Measurements from ENCODE around the gene CLDN9.

The CLDN9 gene

DNA sequence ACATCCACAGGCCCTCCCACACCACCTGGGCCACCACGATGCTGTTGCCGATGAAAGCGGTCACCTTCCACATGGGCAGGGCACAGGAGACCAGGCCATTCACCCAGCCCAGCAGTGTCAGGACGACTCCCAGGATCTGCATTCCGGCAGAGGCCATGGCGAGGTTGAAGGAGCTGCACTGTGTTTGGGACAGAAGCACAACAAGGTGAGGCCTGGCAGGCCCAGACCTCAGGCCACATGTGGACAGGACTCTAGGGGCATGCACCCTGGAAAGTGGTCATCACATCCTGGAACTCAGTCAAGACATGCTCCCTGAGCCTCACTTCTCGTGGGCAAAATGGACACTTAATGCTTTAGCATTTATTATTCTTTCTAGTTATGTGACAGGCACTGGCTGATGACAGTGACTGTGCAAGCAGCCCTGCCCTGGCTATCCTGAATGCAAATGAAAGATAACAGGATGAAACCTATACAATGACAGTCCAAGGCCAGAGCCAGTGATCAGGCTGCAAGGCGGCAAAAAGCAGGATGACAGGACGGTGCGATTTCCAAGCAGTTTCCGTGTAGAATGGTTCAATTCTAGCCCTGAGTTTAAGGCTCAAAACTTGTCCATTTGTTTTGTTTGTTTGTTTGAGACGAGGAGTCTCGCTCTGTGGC is 3.3 kb downstream of the CLDN9 start:
- Mint-ChIP-seq H3K4me1 (ENCODE audit: low read depth) (peaks cover 11% of the 10 kb centered on the region), H3K9me3 (no peaks in the 10 kb centered on the region), H3K4me3 (no peak overlapping the region), H3K27me3 (ENCODE audit: low read depth) (peaks cover 24% of the 10 kb centered on the region), H3K36me3 (ENCODE audit: low read depth) (no peaks in the 10 kb centered on the region), H3K27ac (no peak overlapping the region)

DNA sequence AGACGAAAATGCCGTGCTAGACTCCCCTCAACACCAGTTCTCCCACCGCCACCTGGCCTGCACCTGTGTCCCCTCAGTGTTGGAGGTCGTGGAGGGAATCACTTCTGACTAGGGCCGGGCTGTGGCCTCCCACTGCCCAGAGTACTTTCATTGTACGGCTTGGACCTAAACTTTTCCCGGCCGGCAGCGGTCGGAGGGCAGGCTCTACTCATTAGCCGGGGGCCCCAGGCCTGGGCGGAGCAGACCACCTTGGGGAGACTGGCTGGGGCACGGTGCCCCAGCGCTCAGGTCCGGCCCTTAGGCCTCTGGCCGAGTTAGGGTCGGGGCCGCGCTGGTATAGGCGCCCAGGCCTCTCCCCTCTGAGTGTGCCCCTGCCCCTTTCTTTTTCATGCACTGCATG is 4.6 kb downstream of the CLDN9 start:
- Mint-ChIP-seq H3K27ac (no peak overlapping the region), H3K9me3 (no peaks in the 10 kb centered on the region), H3K4me1 (ENCODE audit: low read depth) (peaks cover 24% of the 10 kb centered on the region), H3K36me3 (ENCODE audit: low read depth) (no peaks in the 10 kb centered on the region), H3K27me3 (ENCODE audit: low read depth) (peaks cover 20% of the 10 kb centered on the region), H3K4me3 (no peak overlapping the region)

DNA sequence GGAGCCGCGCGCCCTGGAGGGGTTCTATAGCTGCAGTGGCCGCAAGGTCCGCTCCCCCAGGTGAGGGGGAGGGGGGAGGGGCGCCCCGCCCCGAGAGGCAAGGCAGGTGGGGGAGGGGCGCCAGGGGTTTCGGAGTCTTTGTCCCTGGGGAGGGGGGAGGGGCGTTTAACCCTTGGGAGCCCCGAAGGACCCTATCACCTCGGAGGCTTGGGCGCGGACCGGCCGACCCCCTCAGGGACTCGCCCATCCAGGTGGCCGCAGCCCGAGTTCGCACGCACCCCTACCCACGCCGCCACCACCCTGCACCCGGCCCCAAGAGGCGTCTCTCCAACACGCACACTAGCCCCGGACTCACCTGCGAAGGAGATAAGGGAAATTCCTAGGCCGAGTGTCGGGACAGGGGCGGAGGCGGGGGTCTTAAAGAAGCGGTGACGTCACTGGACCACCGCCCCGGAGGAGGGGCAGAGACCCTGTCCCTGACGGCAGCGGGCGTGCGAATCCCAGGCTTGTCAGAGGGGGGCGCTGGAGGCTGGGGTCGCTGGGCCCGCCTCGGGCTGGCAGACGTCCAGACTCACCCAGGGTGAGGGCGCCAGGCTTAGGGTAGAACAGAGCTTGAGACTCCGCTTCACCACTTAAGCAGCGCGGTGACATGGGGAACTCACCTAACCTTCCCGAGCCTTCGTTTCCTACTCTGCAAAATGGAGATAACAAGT is 5.2 kb downstream of the CLDN9 start, which contains the start of gene CLDN6:
CLDN6 (minus strand) TSS at position 390 of the 713 bp plus-strand sequence. CDS start 2,162 bp downstream, outside the sequence.
- H3K4me3 Mint-ChIP-seq, result no peak within 1 kb of the TSS
- H3K4me1 Mint-ChIP-seq (ENCODE audit: low read depth), result peaks cover 30% of the 10 kb centered on the region
- H3K27ac Mint-ChIP-seq, result no peak within 1 kb of the TSS
- H3K27me3 Mint-ChIP-seq (ENCODE audit: low read depth), result peaks cover 20% of the 10 kb centered on the region
- no peaks in the 10 kb centered on the region for H3K9me3 Mint-ChIP-seq
- H3K36me3 Mint-ChIP-seq (ENCODE audit: low read depth), result no peaks in the 10 kb centered on the region

DNA sequence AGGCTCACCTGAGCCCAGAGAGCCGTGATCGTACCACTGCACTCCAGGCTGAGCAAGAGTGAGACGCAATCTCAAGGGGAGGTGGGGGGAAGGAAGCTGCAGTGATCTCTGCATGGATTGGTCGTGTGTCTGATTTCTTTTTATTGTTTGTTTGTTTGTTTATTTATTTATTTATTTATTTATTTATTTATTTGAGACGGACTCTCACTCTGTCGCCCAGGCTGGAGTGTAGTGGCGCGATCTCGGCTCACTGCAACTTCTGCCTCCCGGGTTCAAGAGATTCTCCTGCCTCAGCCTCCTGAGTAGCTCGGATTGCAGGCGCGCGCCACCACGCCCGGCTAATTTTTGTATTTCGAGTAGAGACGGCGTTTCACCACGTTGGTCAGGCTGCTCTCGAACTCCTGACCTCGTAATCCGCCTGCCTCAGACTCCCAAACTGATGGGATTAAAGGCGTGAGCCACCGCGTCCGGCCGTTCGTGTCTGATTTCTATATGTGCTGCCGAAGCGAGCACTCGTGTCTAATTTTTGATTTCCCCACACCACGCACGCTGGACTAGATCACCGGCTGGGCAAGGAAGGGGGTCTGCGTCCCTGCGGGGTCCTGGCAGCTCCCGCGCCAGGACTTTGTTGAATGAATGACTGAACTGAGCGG is 7.0 kb downstream of the CLDN9 start:
- Mint-ChIP-seq H3K27ac (peak overlapping the region; percentile 57), H3K4me3 (peak overlapping the region; percentile 87), H3K27me3 (ENCODE audit: low read depth) (peaks cover 13% of the 10 kb centered on the region), H3K9me3 (no peaks in the 10 kb centered on the region), H3K4me1 (ENCODE audit: low read depth) (peaks cover 36% of the 10 kb centered on the region), H3K36me3 (ENCODE audit: low read depth) (peaks cover 3% of the 10 kb centered on the region)

DNA sequence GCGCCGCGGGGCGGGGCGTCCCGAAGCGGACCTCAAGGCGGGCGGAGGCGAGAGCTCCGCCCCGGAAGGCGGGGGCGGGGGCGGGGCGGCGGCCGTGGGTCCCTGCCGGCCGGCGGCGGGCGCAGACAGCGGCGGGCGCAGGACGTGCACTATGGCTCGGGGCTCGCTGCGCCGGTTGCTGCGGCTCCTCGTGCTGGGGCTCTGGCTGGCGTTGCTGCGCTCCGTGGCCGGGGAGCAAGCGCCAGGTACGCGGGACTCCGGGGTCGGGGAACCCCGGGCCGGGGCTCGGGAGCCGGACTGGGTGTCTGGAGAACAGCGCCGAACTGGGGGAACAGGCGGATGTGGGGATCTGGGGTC is 7.5 kb downstream of the CLDN9 start, which contains the start of gene TNFRSF12A:
TNFRSF12A (plus strand) TSS at position 122 of the 357 bp plus-strand sequence; CDS start at position 152, 30 bp downstream.
- Mint-ChIP-seq H3K4me3 (peak within 1 kb of the TSS; percentile 87), H3K36me3 (ENCODE audit: low read depth) (peaks cover 3% of the 10 kb centered on the region), H3K27me3 (ENCODE audit: low read depth) (peaks cover 9% of the 10 kb centered on the region), H3K4me1 (ENCODE audit: low read depth) (peaks cover 36% of the 10 kb centered on the region), H3K27ac (peak within 1 kb of the TSS; percentile 91), H3K9me3 (no peaks in the 10 kb centered on the region)

DNA sequence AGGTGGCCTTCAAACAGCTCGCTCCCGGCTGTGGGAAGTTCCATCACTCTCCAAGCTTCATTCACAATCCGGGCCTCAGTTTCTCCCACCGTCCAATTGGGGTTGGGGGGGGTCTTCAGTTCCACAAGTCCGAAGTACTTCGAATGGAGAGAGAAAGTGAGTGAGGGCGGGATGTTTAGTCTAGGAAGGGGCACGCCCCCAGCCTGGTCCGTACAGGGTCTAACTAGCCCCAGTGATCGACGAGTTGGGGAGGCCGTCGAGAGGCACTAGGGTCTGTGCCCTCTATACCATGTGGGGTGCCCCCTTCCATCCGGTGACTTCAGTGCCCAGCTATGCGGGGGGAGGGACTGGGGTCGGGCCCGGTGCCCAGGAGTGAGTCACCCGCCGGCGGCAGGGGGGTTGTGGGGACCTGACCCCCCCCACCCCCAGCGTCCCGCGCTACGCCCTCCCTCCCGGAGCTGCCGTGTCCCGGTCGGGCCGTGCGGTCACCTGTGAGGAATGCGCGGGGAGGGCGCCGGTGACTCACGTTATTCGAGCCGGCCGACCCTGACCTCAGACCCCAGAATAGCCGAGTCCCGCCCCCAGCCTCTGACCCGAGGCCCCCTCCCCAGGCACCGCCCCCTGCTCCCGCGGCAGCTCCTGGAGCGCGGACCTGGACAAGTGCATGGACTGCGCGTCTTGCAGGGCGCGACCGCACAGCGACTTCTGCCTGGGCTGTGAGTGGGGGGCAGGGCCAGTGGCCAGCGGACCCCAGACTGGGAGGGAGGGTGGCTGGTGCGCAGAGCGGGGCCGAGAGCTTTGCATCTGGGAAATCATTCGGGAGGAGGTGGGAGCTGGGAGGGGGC is 8.1 kb downstream of the CLDN9 start:
- H3K36me3 Mint-ChIP-seq (ENCODE audit: low read depth), result peaks cover 3% of the 10 kb centered on the region
- H3K4me3 Mint-ChIP-seq, result peak overlapping the region; percentile 87
- peak overlapping the region; percentile 91 for H3K27ac Mint-ChIP-seq
- H3K27me3 Mint-ChIP-seq (ENCODE audit: low read depth), result peaks cover 9% of the 10 kb centered on the region
- H3K9me3 Mint-ChIP-seq, result no peaks in the 10 kb centered on the region
- peaks cover 36% of the 10 kb centered on the region for H3K4me1 Mint-ChIP-seq (ENCODE audit: low read depth)

DNA sequence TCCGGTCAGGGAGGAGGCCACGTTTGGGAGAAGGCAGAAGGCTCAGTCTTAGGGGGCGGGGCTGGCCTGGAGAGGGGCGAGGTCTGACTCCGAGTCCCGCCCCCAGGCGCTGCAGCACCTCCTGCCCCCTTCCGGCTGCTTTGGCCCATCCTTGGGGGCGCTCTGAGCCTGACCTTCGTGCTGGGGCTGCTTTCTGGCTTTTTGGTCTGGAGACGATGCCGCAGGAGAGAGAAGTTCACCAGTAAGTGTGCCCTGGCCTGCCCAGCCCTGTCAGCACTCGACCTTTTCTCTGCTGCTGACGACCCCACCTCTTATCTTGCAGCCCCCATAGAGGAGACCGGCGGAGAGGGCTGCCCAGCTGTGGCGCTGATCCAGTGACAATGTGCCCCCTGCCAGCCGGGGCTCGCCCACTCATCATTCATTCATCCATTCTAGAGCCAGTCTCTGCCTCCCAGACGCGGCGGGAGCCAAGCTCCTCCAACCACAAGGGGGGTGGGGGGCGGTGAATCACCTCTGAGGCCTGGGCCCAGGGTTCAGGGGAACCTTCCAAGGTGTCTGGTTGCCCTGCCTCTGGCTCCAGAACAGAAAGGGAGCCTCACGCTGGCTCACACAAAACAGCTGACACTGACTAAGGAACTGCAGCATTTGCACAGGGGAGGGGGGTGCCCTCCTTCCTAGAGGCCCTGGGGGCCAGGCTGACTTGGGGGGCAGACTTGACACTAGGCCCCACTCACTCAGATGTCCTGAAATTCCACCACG is 8.9 kb downstream of the CLDN9 start:
- H3K27ac Mint-ChIP-seq, result peak overlapping the region; percentile 91
- H3K9me3 Mint-ChIP-seq, result no peaks in the 10 kb centered on the region
- peaks cover 6% of the 10 kb centered on the region for H3K27me3 Mint-ChIP-seq (ENCODE audit: low read depth)
- H3K4me1 Mint-ChIP-seq (ENCODE audit: low read depth), result peaks cover 36% of the 10 kb centered on the region
- H3K36me3 Mint-ChIP-seq (ENCODE audit: low read depth), result peaks cover 4% of the 10 kb centered on the region
- H3K4me3 Mint-ChIP-seq, result peak overlapping the region; percentile 87

DNA sequence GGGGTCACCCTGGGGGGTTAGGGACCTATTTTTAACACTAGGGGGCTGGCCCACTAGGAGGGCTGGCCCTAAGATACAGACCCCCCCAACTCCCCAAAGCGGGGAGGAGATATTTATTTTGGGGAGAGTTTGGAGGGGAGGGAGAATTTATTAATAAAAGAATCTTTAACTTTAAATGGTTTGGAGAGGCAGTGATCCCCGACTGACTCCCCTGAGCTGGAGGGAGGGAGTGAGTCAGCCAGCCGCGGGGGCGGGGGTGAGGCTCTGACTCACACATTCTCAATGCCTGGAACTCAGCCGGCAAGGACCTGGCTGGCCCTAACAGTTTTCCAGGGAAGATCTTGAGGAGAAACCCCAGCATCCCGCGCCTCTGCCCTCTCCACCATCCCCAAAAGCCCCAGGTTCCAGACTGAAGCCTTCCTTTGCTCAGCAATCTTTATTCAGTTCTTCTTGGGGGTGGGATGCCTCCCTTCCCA is 9.5 kb downstream of the CLDN9 start:
- Mint-ChIP-seq H3K27ac (peak overlapping the region; percentile 91), H3K36me3 (ENCODE audit: low read depth) (peaks cover 4% of the 10 kb centered on the region), H3K4me1 (ENCODE audit: low read depth) (peaks cover 36% of the 10 kb centered on the region), H3K9me3 (no peaks in the 10 kb centered on the region), H3K27me3 (ENCODE audit: low read depth) (peaks cover 6% of the 10 kb centered on the region), H3K4me3 (peak overlapping the region; percentile 87)

DNA sequence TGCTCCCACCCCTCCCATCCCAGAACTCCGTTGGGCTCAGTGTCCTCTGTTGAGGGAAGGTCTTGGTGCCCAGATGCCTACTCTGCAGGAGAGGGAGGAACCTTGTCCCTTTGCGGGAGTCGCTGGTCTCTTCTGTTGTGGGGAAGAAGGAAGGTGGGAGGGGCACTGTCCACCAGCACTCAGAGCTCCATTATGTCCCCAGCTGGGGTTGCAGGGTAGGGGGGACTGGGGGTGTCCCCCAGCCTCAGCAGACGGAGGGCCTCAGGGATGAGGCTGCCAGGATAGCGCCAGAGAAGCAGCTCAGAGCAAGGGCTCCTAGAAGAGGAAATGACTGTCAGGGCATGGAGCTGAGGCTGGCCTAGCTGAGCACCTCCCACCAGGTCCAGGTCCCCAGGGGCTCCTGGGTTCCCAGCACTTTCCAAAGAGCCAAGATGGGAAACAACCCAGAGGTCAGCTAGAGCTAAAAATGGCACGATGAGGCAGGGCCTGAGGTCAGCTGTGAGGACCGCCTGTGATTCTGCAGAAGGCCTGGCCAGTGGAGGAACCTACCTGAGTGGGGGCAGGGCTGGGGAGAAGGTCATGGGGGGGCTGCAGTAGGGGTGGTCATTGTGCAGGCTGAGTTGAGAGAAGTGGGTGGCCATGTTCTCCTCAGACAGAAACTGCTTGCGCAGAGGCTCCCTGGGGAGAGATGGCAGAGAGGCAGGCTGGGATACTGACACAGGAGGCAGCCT is 10.1 kb downstream of the CLDN9 start:
- peak overlapping the region; percentile 87 for H3K4me3 Mint-ChIP-seq
- peaks cover 4% of the 10 kb centered on the region for H3K36me3 Mint-ChIP-seq (ENCODE audit: low read depth)
- peaks cover 36% of the 10 kb centered on the region for H3K4me1 Mint-ChIP-seq (ENCODE audit: low read depth)
- H3K9me3 Mint-ChIP-seq, result no peaks in the 10 kb centered on the region
- peaks cover 6% of the 10 kb centered on the region for H3K27me3 Mint-ChIP-seq (ENCODE audit: low read depth)
- H3K27ac Mint-ChIP-seq, result peak overlapping the region; percentile 91

DNA sequence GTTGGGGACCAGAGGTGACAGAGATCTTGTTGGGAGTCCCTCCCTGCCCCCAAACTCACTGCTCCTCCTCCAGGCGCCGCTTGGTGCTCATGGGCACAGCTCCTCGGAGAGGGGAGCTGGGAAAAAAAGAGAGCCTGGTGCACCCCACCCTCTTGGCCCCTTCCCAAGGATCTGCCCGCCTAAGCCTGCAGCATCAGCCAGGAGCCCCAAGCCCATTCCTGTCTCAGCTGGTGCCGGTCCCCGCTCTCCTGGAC is 10.6 kb downstream of the CLDN9 start:
- peaks cover 5% of the 10 kb centered on the region for H3K27me3 Mint-ChIP-seq (ENCODE audit: low read depth)
- H3K4me3 Mint-ChIP-seq, result peak overlapping the region; percentile 87
- no peaks in the 10 kb centered on the region for H3K9me3 Mint-ChIP-seq
- peaks cover 36% of the 10 kb centered on the region for H3K4me1 Mint-ChIP-seq (ENCODE audit: low read depth)
- H3K36me3 Mint-ChIP-seq (ENCODE audit: low read depth), result peaks cover 4% of the 10 kb centered on the region
- peak overlapping the region; percentile 91 for H3K27ac Mint-ChIP-seq

DNA sequence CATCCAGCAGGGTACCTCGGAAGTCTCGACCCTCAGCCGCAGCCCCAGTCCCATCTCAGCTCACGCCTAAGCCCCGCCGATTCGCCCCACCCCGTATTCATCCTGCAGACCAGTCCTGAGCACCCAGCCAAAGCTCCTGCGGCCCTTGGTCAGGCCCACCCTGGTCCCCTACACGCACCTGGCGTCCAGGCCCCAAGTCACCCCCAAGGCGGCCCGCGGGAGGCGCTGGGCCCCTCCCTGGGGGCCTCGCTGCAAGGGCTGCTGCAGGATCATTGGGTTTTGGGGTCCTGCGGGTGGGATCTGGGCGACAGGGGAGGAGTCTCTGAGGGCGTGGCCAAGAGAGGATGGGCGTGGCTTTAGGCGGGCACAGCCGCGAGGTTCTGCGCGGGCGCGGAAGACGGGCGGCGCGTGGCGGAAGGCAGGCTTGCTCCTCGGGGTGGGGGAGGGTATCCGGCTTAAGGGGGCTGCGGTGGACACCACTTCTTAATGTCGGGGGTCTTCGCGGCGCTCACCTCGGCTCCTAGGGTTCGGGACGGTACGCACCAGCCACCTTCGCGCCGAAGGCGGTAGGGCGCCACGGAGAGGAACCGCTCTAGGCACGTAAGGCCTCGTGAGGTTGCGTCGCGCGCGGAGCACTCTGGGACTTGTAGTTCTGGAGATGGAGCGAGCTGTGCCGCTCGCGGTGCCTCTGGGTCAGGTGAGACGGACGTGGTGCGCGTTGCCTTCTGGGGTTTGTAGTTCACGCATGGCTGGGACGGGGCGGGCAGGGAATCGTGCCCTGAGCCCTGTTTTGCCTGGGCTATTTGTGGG is 11.2 kb downstream of the CLDN9 start, which contains the start of the genes HCFC1R1 and THOC6:
HCFC1R1 (minus strand) TSS at position 274 of the 810 bp plus-strand sequence; CDS start at position 273, 1 bp downstream.
THOC6 (plus strand) TSS at position 367 of the 810 bp plus-strand sequence; CDS start at position 659, 292 bp downstream.
- no peaks in the 10 kb centered on the region for H3K27me3 Mint-ChIP-seq (ENCODE audit: low read depth)
- H3K36me3 Mint-ChIP-seq (ENCODE audit: low read depth), result peaks cover 4% of the 10 kb centered on the region
- H3K9me3 Mint-ChIP-seq, result no peaks in the 10 kb centered on the region
- H3K4me3 Mint-ChIP-seq, result peak within 1 kb of the TSS; percentile 87
- peaks cover 35% of the 10 kb centered on the region for H3K4me1 Mint-ChIP-seq (ENCODE audit: low read depth)
- H3K27ac Mint-ChIP-seq, result peak within 1 kb of the TSS; percentile 91
